Measurements from ENCODE around the gene PMM2.

Gene PMM2

DNA sequence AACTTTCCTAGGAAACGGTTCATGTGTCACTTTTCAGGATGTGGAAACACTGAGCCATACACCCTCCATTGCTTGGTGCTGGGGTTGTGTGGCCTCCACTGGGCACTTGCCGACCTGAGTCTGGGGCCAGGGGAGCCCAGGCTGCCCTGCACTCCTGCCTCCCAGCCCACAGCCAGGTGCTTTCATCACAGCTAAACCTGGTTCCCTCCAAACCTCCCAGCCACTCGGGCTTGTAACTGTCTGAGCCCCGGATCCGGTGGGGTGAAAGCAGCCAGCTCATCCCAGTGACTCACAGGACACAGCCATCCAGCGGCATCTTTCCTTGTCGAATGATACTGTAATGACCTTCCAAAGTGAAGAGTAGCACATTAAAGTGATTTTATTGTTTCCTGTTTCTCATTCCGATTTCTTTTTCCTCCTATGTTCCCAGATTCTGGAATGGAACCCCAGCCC lies 51.3 kb downstream of the PMM2 start:
- Histone ChIP-seq H3K9me3 (replicated peaks in 1 of 2; ENCODE audit: control insufficient read depth in 2 of 2, insufficient read depth in 1 of 2, low read depth in 1 of 2, low read length in 2 of 2) (no peaks in the 10 kb centered on the region), H3K14ac (ENCODE audit: low read length) (no peak overlapping the region), H3K23ac (ENCODE audit: low read depth, low read length, poor library complexity) (no peak overlapping the region), H3K4me3 (ENCODE audit: low read length in 2 of 2) (no peak overlapping the region), H2BK120ac (ENCODE audit: low read depth, low read length) (no peak overlapping the region), H2BK15ac (ENCODE audit: low read length) (no peak overlapping the region), H3K18ac (ENCODE audit: low read length) (no peak overlapping the region), H2BK5ac (ENCODE audit: low read length) (no peak overlapping the region), H4K91ac (ENCODE audit: low read depth, low read length, poor library complexity) (no peak overlapping the region), H3K4me1 (ENCODE audit: control insufficient read depth in 2 of 2, insufficient read depth in 1 of 2, low read depth in 1 of 2, low read length in 2 of 2) (peaks cover 7 to 14% of the 10 kb centered on the region in 2 donors), H3K27me3 (ENCODE audit: control insufficient read depth in 3 of 3, insufficient read depth in 3 of 3, low read depth in 1 of 3, low read length in 3 of 3) (no peaks in the 10 kb centered on the region), H3K27ac (replicated peaks; ENCODE audit: low read length) (no peak overlapping the region), H3K4ac (ENCODE audit: low read length) (no peak overlapping the region), H4K8ac (ENCODE audit: low read depth, low read length) (no peak overlapping the region), H3K9ac (ENCODE audit: low read depth, low read length, poor library complexity) (no peak overlapping the region), H2BK12ac (ENCODE audit: low read length) (no peak overlapping the region), H2AK5ac (ENCODE audit: low read depth, low read length) (no peak overlapping the region), H2AFZ (ENCODE audit: low read length) (no peak overlapping the region), H3K36me3 (replicated peaks in 1 of 2; ENCODE audit: control insufficient read depth in 2 of 2, insufficient read depth in 2 of 2, low read length in 2 of 2) (peaks cover 33 to 87% of the 10 kb centered on the region in 2 donors), H3K79me1 (ENCODE audit: low read depth, low read length) (peaks cover 3% of the 10 kb centered on the region), H3K4me2 (ENCODE audit: insufficient read depth, low read length, poor library complexity, severe bottlenecking) (no peak overlapping the region)
- DNase-seq (ENCODE audit: low spot score) = no peak
- no CpG with 5 or more reads among the region's 8 CpGs for WGBS, 2 donors (ENCODE audit: extremely low coverage in 2 of 2, insufficient read length in 2 of 2, insufficient replicate concordance in 1 of 2)

DNA sequence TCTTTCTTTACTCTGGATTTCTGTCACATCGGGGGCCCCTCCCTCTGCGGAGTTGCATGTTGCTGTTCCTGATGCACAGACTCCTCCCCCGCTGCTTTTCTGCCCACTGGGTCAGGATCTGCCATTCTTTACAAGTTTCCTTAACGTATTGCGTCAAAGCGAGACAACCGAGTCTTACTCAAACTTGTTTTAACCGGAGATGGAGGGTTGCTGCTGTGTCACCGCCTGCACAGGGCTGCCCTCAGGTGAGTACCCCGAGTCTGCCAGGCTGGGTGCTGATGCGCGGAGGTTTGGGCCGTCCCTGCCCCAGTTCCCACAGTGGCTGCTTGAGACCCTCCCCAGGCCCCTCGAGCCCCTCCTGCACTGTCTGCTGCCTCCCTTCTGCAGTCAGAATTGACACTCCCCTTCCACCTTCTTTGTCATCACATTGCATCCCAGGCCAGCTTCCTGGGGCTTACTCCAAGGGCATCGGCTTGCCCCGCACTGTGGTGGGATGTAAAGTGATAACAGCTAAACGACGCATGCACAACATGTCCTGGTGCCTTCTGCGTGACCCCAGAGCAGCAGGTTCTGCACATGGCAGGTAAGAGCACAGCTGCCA lies 51.9 kb downstream of the PMM2 start:
- no peak overlapping the region for H2BK5ac ChIP-seq (ENCODE audit: low read length)
- no peak overlapping the region for H2BK12ac ChIP-seq (ENCODE audit: low read length)
- no peaks in the 10 kb centered on the region for H3K27me3 ChIP-seq (ENCODE audit: control insufficient read depth in 3 of 3, insufficient read depth in 3 of 3, low read depth in 1 of 3, low read length in 3 of 3)
- no peak overlapping the region for H4K8ac ChIP-seq (ENCODE audit: low read depth, low read length)
- H3K4me2 ChIP-seq (ENCODE audit: insufficient read depth, low read length, poor library complexity, severe bottlenecking) = no peak overlapping the region
- no peak overlapping the region for H3K4me3 ChIP-seq (ENCODE audit: low read length in 2 of 2)
- H2BK15ac ChIP-seq (ENCODE audit: low read length) = no peak overlapping the region
- no peaks in the 10 kb centered on the region for H3K9me3 ChIP-seq (replicated peaks in 1 of 2; ENCODE audit: control insufficient read depth in 2 of 2, insufficient read depth in 1 of 2, low read depth in 1 of 2, low read length in 2 of 2)
- H3K79me1 ChIP-seq (ENCODE audit: low read depth, low read length) = peaks cover 3% of the 10 kb centered on the region
- peak overlapping the region; percentile 23 for H3K18ac ChIP-seq (ENCODE audit: low read length)
- H2AFZ ChIP-seq (ENCODE audit: low read length) = no peak overlapping the region
- peaks cover 35 to 92% of the 10 kb centered on the region in 2 donors for H3K36me3 ChIP-seq (replicated peaks in 1 of 2; ENCODE audit: control insufficient read depth in 2 of 2, insufficient read depth in 2 of 2, low read length in 2 of 2)
- no CpG with 5 or more reads among the region's 19 CpGs for WGBS, 2 donors (ENCODE audit: extremely low coverage in 2 of 2, insufficient read length in 2 of 2, insufficient replicate concordance in 1 of 2)
- H2BK120ac ChIP-seq (ENCODE audit: low read depth, low read length) = no peak overlapping the region
- peak overlapping the region; percentile 74 for H3K9ac ChIP-seq (ENCODE audit: low read depth, low read length, poor library complexity)
- H3K14ac ChIP-seq (ENCODE audit: low read length) = peak overlapping the region; percentile 17
- H3K4me1 ChIP-seq (ENCODE audit: control insufficient read depth in 2 of 2, insufficient read depth in 1 of 2, low read depth in 1 of 2, low read length in 2 of 2) = peaks cover 8 to 14% of the 10 kb centered on the region in 2 donors
- H3K4ac ChIP-seq (ENCODE audit: low read length) = no peak overlapping the region
- no peak overlapping the region for H4K91ac ChIP-seq (ENCODE audit: low read depth, low read length, poor library complexity)
- DNase-seq (ENCODE audit: low spot score) = no peak
- H3K23ac ChIP-seq (ENCODE audit: low read depth, low read length, poor library complexity) = peak overlapping the region; percentile 76
- no peak overlapping the region for H3K27ac ChIP-seq (replicated peaks; ENCODE audit: low read length)
- no peak overlapping the region for H2AK5ac ChIP-seq (ENCODE audit: low read depth, low read length)

DNA sequence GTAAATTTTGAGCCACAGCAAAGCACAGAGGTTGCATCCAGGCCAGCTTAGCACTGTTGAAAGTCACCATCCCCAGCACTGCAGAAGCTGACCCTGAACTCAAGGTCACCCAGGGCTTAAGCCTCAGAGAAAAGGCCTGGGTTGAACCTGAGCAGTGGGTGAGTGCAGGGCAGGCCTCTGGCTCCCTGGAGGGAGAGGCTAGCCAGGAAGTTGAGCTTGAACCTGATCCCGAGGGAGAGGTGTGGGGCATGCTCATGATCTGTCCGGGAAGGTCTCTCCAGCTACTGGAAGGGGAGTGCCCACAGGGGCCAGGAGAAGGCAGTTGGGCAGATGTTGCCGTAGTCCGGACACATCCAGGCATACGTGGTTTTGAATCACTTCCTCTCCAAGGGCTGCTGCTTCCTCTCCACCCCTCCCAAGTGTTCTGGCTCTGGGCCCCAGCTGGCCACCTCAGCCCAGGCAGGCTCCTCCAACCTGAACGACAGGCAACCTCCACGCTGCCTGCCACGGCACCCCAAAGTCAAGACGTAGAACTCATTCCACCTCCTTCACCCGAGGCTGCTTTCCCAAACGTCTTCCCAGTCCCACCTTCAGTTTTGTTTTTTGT lies 52.7 kb downstream of the PMM2 start:
- Histone ChIP-seq H3K4me3 (ENCODE audit: low read length in 2 of 2) (no peak overlapping the region), H3K18ac (ENCODE audit: low read length) (no peak overlapping the region), H3K4me1 (ENCODE audit: control insufficient read depth in 2 of 2, insufficient read depth in 1 of 2, low read depth in 1 of 2, low read length in 2 of 2) (peaks cover 10 to 14% of the 10 kb centered on the region in 2 donors), H3K27me3 (ENCODE audit: control insufficient read depth in 3 of 3, insufficient read depth in 3 of 3, low read depth in 1 of 3, low read length in 3 of 3) (no peaks in the 10 kb centered on the region), H2BK5ac (ENCODE audit: low read length) (no peak overlapping the region), H3K4me2 (ENCODE audit: insufficient read depth, low read length, poor library complexity, severe bottlenecking) (no peak overlapping the region), H3K27ac (replicated peaks; ENCODE audit: low read length) (no peak overlapping the region), H4K91ac (ENCODE audit: low read depth, low read length, poor library complexity) (no peak overlapping the region), H2BK15ac (ENCODE audit: low read length) (no peak overlapping the region), H2AFZ (ENCODE audit: low read length) (no peak overlapping the region), H2BK12ac (ENCODE audit: low read length) (no peak overlapping the region), H3K14ac (ENCODE audit: low read length) (no peak overlapping the region), H3K79me1 (ENCODE audit: low read depth, low read length) (peaks cover 6% of the 10 kb centered on the region), H3K23ac (ENCODE audit: low read depth, low read length, poor library complexity) (no peak overlapping the region), H2BK120ac (ENCODE audit: low read depth, low read length) (no peak overlapping the region), H3K36me3 (replicated peaks in 1 of 2; ENCODE audit: control insufficient read depth in 2 of 2, insufficient read depth in 2 of 2, low read length in 2 of 2) (peaks cover 42 to 99% of the 10 kb centered on the region in 2 donors), H3K9ac (ENCODE audit: low read depth, low read length, poor library complexity) (no peak overlapping the region), H4K8ac (ENCODE audit: low read depth, low read length) (no peak overlapping the region), H2AK5ac (ENCODE audit: low read depth, low read length) (no peak overlapping the region), H3K9me3 (replicated peaks in 1 of 2; ENCODE audit: control insufficient read depth in 2 of 2, insufficient read depth in 1 of 2, low read depth in 1 of 2, low read length in 2 of 2) (no peaks in the 10 kb centered on the region), H3K4ac (ENCODE audit: low read length) (no peak overlapping the region)
- DNase-seq (ENCODE audit: low spot score) = no peak
- no CpG with 5 or more reads among the region's 11 CpGs for WGBS, 2 donors (ENCODE audit: extremely low coverage in 2 of 2, insufficient read length in 2 of 2, insufficient replicate concordance in 1 of 2)

DNA sequence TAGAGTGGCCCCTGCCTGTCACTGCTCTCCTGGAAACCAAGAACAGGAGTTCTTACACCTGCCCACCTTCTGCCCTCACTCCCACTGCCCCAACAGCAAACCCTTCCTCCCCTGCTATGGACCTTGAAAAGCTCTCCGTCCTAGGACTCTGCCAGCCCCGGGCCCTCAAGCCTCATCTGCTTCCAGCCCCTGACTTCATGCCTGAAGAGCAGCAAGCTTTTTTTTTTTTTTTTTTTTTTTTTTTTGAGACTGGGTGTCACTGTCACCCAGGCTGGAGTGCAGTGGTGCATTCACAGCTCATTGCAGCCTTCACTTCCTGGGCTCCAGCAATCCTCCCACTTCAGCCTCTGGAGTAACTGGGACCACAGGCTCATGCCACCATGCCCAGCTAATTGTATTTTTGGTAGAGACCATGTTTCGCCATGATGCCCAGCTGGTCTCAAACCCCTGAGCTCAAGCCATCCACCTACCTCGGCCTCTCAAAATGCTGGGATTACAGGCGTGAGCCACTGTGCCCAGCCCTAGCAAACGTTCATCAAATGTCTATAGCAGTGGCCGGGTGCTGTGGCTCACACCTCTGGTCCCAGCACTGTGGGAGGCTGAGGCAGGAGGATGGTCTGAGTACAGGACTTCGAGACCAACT lies 54.2 kb downstream of the PMM2 start:
- Histone ChIP-seq H3K4me3 (ENCODE audit: low read length in 2 of 2) (no peak overlapping the region), H2BK120ac (ENCODE audit: low read depth, low read length) (no peak overlapping the region), H2BK15ac (ENCODE audit: low read length) (no peak overlapping the region), H3K27ac (replicated peaks; ENCODE audit: low read length) (no peak overlapping the region), H3K4me1 (ENCODE audit: control insufficient read depth in 2 of 2, insufficient read depth in 1 of 2, low read depth in 1 of 2, low read length in 2 of 2) (peaks cover 10 to 14% of the 10 kb centered on the region in 2 donors), H3K36me3 (replicated peaks in 1 of 2; ENCODE audit: control insufficient read depth in 2 of 2, insufficient read depth in 2 of 2, low read length in 2 of 2) (peaks cover 56 to 100% of the 10 kb centered on the region in 2 donors), H3K23ac (ENCODE audit: low read depth, low read length, poor library complexity) (no peak overlapping the region), H2BK12ac (ENCODE audit: low read length) (no peak overlapping the region), H2AFZ (ENCODE audit: low read length) (no peak overlapping the region), H3K14ac (ENCODE audit: low read length) (no peak overlapping the region), H3K4me2 (ENCODE audit: insufficient read depth, low read length, poor library complexity, severe bottlenecking) (no peak overlapping the region), H3K9ac (ENCODE audit: low read depth, low read length, poor library complexity) (peak overlapping the region; percentile 45), H2AK5ac (ENCODE audit: low read depth, low read length) (no peak overlapping the region), H3K27me3 (ENCODE audit: control insufficient read depth in 3 of 3, insufficient read depth in 3 of 3, low read depth in 1 of 3, low read length in 3 of 3) (no peaks in the 10 kb centered on the region), H3K79me1 (ENCODE audit: low read depth, low read length) (peaks cover 7% of the 10 kb centered on the region), H3K18ac (ENCODE audit: low read length) (no peak overlapping the region), H4K91ac (ENCODE audit: low read depth, low read length, poor library complexity) (no peak overlapping the region), H3K4ac (ENCODE audit: low read length) (no peak overlapping the region), H4K8ac (ENCODE audit: low read depth, low read length) (no peak overlapping the region), H2BK5ac (ENCODE audit: low read length) (no peak overlapping the region), H3K9me3 (replicated peaks in 1 of 2; ENCODE audit: control insufficient read depth in 2 of 2, insufficient read depth in 1 of 2, low read depth in 1 of 2, low read length in 2 of 2) (no peaks in the 10 kb centered on the region)
- WGBS, 2 donors (ENCODE audit: extremely low coverage in 2 of 2, insufficient read length in 2 of 2, insufficient replicate concordance in 1 of 2) = no CpG with 5 or more reads among the region's 8 CpGs
- no peak for DNase-seq (ENCODE audit: low spot score)
